GM21786 (cell line): Measurements from ENCODE around the gene FIBCD1.

Source experiments
- ATAC-seq: cut with Tn5 transposase; IDR thresholded peaks from one replicate; pipeline ENCODE4 v1.9.1; 2021; ENCODE audit not compliant: unreplicated experiment

The FIBCD1 gene

GRCh38 chr9:130884111-130884531, 54.9 kb downstream of the FIBCD1 start:
- no peak for ATAC-seq

GRCh38 chr9:130883479-130883878, 55.6 kb downstream of the FIBCD1 start:
- ATAC-seq, result no peak

- ATAC-seq, result no peak
Observed at GRCh38 chr9:130882696-130883225, 56.3 kb downstream of the FIBCD1 start.

- no peak for ATAC-seq
Observed at GRCh38 chr9:130881516-130881915, 57.5 kb downstream of the FIBCD1 start.

GRCh38 chr9:130880599-130881220, 58.3 kb downstream of the FIBCD1 start:
- no peak for ATAC-seq

DNA sequence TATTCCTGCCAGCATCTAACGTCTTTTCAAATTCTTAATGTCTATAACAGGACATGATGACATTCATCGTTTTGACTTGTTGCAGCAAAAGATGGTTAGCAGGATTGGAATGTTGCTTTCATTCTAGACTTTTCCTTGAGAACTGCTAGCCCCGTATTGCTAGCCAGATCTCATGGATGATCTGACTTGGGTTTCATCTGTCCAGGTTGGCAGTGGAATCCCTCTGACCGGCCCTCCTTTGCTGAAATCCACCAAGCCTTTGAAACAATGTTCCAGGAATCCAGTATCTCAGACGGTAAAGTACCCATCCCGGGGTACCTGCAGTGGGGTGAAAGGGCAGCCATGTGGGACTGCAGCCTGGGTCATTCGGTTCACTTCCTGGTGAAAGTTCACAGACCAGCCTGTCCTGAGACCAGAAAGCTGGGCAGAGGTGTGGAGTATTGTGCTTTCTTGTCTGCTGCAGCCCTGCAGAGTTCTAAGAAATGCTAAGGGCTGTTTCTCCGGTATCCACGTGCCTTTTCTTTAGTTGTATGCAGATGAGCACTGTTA, 59.1 kb downstream of the FIBCD1 start:
- no peak for ATAC-seq

DNA sequence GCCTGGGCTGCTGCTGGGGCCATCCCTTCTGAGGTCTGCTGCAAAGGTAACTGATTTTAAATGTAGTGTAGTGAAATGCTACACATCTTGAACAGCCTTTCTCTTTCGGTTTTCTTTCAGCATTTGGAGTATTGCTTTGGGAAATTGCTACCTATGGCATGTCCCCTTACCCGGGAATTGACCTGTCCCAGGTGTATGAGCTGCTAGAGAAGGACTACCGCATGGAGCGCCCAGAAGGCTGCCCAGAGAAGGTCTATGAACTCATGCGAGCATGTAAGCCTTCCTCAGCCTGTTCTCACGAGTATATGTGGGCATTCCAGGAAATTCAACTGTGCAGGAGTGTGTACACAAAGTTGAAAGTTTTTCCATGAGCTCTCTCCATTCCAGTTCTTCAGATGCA, 60.8 kb downstream of the FIBCD1 start:
- no peak for ATAC-seq

DNA sequence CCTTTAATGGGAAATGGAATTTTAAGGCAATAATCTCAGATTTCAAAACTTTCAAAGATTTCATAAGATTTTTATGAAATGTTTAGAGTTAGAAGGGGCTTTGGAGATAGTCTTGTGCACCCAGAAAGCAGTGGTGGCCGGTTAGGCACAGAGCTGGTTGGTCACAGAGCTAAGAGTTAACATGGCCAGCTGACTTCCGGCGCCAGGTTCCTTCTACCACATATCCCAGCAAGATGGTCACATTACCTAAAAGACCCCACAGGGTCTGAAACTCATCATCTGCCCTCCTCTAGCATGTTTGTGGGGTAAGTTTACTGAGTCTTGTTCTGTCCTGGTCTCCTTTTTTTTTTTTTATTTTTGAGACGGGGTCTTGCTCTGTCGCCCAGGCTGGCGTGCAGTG, 61.7 kb downstream of the FIBCD1 start:
- ATAC-seq, result no peak

DNA sequence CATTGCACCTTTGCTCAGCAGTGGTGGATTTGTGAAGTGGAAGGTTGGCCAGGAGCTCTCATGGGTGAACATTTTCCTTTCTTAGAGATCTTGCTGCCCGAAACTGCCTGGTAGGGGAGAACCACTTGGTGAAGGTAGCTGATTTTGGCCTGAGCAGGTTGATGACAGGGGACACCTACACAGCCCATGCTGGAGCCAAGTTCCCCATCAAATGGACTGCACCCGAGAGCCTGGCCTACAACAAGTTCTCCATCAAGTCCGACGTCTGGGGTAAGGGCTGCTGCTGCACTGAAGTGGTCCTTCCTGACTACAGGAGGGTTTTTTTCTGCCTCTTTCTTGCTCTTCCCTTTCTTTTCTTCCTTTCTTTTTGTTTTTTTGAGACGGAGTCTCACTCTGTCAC, 64.3 kb downstream of the FIBCD1 start:
- no peak for ATAC-seq

GRCh38 chr9:130873966-130874365, 65.1 kb downstream of the FIBCD1 start:
- no peak for ATAC-seq

DNA sequence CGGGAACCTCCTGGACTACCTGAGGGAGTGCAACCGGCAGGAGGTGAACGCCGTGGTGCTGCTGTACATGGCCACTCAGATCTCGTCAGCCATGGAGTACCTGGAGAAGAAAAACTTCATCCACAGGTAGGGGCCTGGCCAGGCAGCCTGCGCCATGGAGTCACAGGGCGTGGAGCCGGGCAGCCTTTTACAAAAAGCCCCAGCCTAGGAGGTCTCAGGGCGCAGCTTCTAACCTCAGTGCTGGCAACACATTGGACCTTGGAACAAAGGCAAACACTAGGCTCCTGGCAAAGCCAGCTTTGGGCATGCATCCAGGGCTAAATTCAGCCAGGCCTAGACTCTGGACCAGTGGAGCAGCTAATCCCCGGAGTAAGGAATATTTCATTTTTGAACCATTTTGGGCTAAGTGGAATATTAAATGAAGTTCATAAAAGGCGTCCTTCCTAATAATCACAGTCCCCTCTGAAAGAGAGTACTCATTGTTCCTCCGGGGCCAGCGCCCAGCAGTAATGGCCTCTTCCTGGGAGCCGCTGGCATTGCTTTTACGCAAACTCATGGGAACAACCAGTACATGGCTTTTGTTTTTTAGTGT, 66.0 kb downstream of the FIBCD1 start:
- no peak for ATAC-seq

GRCh38 chr9:130872508-130872907, 66.5 kb downstream of the FIBCD1 start:
- no peak for ATAC-seq

- no peak for ATAC-seq
Observed at GRCh38 chr9:130872093-130872492, 67.0 kb downstream of the FIBCD1 start.

GRCh38 chr9:130871395-130872062, 67.5 kb downstream of the FIBCD1 start:
- no peak for ATAC-seq

- peak; percentile 87 for ATAC-seq
Observed at GRCh38 chr9:130870491-130871381, 68.3 kb downstream of the FIBCD1 start.

- no peak for ATAC-seq
Observed at GRCh38 chr9:130869250-130869649, 69.8 kb downstream of the FIBCD1 start.

DNA sequence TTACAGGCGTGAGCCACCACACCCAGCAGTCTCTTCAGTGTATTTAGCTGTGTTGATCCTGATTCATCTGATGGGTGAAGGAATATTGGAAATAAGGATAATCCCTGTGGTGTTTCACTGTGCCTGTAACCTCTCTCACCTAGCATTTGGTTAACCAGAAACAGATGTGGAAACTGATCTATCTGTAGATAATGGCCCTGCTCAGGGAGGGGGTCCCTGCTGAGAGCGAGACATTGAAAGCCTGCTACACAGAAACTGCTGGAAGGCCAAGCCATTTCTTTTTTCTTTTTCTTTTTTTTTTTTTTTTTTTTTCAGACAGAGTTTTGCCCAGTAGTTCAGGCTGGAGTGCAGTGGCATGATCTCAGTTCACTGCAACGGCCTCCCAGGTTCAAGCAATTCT, 70.8 kb downstream of the FIBCD1 start:
- no peak for ATAC-seq

DNA sequence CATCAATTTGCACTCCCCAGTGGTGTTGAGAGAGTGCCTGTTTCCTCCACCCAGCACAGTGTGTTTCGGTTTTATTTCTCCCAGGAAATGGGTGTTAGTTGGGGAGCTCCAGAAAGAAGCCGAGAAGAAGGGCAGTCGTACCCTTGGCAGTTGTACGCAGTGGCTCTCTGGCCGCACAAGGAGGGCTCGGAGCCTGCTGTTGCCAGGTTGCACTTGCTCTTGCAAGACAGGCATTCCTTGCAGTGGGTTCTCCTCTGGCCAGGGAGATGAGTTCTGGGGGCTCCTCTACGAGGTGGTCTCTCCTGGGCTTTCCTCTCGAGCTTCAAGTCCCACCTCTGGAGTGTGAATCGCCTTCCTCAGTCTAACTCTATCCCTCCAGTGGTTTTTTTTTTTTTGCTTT, 71.5 kb downstream of the FIBCD1 start:
- ATAC-seq, result no peak

DNA sequence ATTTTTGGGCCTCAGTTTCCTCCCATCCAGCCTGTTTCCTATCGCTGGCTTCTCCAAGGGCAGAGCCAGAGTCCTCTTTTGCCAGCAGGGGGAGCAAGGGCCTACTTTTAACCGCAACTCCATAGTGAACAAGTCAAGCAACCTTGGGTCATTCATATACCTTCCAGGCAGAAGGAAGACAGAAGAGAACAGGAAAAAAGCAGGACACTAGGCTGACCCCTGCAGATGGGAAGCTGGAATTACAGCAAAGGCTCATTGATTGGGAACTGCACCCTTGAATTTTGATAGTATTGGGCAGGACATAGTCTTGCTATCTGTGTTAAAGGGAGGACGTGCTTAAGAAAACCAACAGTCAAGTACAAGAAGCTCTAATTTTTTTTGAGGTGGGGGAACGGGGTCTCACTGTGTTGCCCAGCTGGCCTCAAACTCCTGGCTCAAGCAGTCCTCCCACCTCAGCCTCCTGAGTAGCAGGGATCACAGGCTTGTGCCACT, 72.5 kb downstream of the FIBCD1 start:
- no peak for ATAC-seq

DNA sequence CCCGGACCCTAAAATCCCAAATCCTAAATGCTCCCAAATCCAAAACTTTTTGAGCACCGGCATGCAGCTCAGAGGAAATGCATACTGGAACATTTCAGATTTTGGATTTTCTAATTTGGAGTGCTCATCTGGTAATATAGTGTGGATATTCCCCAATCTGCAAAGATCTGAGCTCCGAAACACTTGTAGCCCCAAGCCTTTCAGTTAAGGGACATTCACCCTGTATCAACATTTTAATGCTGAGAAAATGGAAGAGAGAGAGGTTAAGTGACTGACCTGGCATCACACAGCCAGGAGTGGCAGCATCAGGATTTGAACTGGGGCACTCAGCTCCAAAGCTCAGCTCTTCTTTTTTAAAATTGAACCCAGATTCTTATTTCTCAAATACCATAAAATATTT, 73.1 kb downstream of the FIBCD1 start:
- ATAC-seq, result no peak

GRCh38 chr9:130864541-130864940, 74.5 kb downstream of the FIBCD1 start:
- ATAC-seq, result no peak
